ENCODE results near the gene FASN. TPM values are rescaled to one million over a fixed set of nuclear protein-coding genes. Genes with fewer than 3 reads are reported as not detected.

FASN gene
- total and polyA plus RNA-seq, 2 of the 13 experiments (the other 11 are each of a cell fraction or from before 2014, with no cell fraction given): 51.7 to 101 TPM

GRCh38 chr17:82101767-82102679, 4.0 kb upstream of the FASN start (continued):
- TF ChIP-seq ZNF614 (CRISPR knock-in tag; IDR thresholded peaks at IDR 0.05; ENCODE audit: borderline replicate concordance) (peak; percentile 68), DDIT3 (CRISPR knock-in tag; IDR thresholded peaks at IDR 0.05) (0 out of 2 replicates have a peak, but pooled peaks have one; percentile 60), ZNF282 (IDR thresholded peaks at IDR 0.05; ENCODE audit: partially characterized antibody) (no peak), XBP1 (CRISPR knock-in tag; IDR thresholded peaks at IDR 0.05) (no peak), HOXA7 (CRISPR knock-in tag; IDR thresholded peaks at IDR 0.05) (no peak), NR2F1 (CRISPR knock-in tag; IDR thresholded peaks at IDR 0.05) (peak; percentile 86 to 90), ZFP91 (CRISPR knock-in tag; IDR thresholded peaks at IDR 0.05; ENCODE audit: borderline replicate concordance) (peak; percentile 78; the same call in 1 of the 2 replicates), MYNN (CRISPR knock-in tag; IDR thresholded peaks at IDR 0.05; ENCODE audit: low read depth) (0 out of 2 replicates have a peak, but pooled peaks have one; percentile 66), SATB2 (CRISPR knock-in tag; IDR thresholded peaks at IDR 0.05) (peak; percentile 3; the same call in 1 of the 2 replicates), RBAK (CRISPR knock-in tag; IDR thresholded peaks at IDR 0.05) (no peak), ELF4 (CRISPR knock-in tag; IDR thresholded peaks at IDR 0.05; ENCODE audit: borderline replicate concordance) (peak; percentile 98), ZNF225 (CRISPR knock-in tag; IDR thresholded peaks at IDR 0.05) (peak; percentile 79; the same call in 1 of the 2 replicates), ZNF446 (CRISPR knock-in tag; IDR thresholded peaks at IDR 0.05) (no peak), ZNF264 (CRISPR knock-in tag; IDR thresholded peaks at IDR 0.05) (no peak), ZNF710 (CRISPR knock-in tag; IDR thresholded peaks at IDR 0.05; ENCODE audit: borderline replicate concordance) (peak; percentile 54; the same call in 1 of the 2 replicates), RAD51 (IDR thresholded peaks at IDR 0.05; ENCODE audit: borderline replicate concordance) (no peak), ZNF143 (CRISPR knock-in tag; IDR thresholded peaks at IDR 0.05) (no peak), ZNF75D (CRISPR knock-in tag; IDR thresholded peaks at IDR 0.05; ENCODE audit: borderline replicate concordance) (no peak), BCL6 (CRISPR knock-in tag; IDR thresholded peaks at IDR 0.05) (peak; percentile 73), ZBTB43 (CRISPR knock-in tag; conservative IDR thresholded peaks at IDR 0.05) (no peak), SP4 (CRISPR knock-in tag; IDR thresholded peaks at IDR 0.05) (peak; percentile 72), ZNF605 (CRISPR knock-in tag; IDR thresholded peaks at IDR 0.05) (no peak; the same call in none of the 2 replicates)

Measured in HepG2 (cell line).